Stimulated activated CD8-positive, alpha-beta memory T cell treated with anti-CD3 and anti-CD28 coated beads, Interleukin-15, amount 100 ng/mL, for 4 hours (primary cell): ENCODE measurements around the gene SEPTIN11.

Experiments
- DNase-seq, 2 donors: peaks; one replicate each; pipeline ENCODE4 v3.0.0-alpha.2; 2020; ENCODE audit warnings: low read depth in 2 of 2

The SEPTIN11 gene

GRCh38 chr4:76979236-76979635 is 29.7 kb downstream of the SEPTIN11 start:
- no peak for DNase-seq

- DNase-seq, result no peak
Observed at GRCh38 chr4:76980261-76980660, 30.7 kb downstream of the SEPTIN11 start.

- no peak for DNase-seq
Observed at GRCh38 chr4:76981644-76982043, 32.1 kb downstream of the SEPTIN11 start.

GRCh38 chr4:76982638-76983584 is 33.4 kb downstream of the SEPTIN11 start:
- no peak for DNase-seq

GRCh38 chr4:76984127-76984526 is 34.6 kb downstream of the SEPTIN11 start:
- no peak for DNase-seq

GRCh38 chr4:76984788-76985211 is 35.2 kb downstream of the SEPTIN11 start:
- DNase-seq, result no peak

- no peak for DNase-seq
Observed at GRCh38 chr4:76987153-76987591, 37.6 kb downstream of the SEPTIN11 start.

GRCh38 chr4:76987685-76988084 is 38.1 kb downstream of the SEPTIN11 start:
- no peak for DNase-seq

- peak; percentile 12 to 28 for DNase-seq
Observed at GRCh38 chr4:76989391-76990061, 40.0 kb downstream of the SEPTIN11 start.

- DNase-seq, result no peak
Observed at GRCh38 chr4:76990288-76991080, 40.9 kb downstream of the SEPTIN11 start.

GRCh38 chr4:76991161-76991660 is 41.7 kb downstream of the SEPTIN11 start:
- no peak for DNase-seq

- DNase-seq, result peak in 1 of 2 donors; percentile 20
Observed at GRCh38 chr4:76993787-76994641, 44.5 kb downstream of the SEPTIN11 start.

- no peak for DNase-seq
Observed at GRCh38 chr4:76995776-76996175, 46.2 kb downstream of the SEPTIN11 start.

GRCh38 chr4:76996445-76996844 is 46.9 kb downstream of the SEPTIN11 start:
- no peak for DNase-seq

- no peak for DNase-seq
Observed at GRCh38 chr4:76997077-76997476, 47.5 kb downstream of the SEPTIN11 start.

- DNase-seq, result no peak
Observed at GRCh38 chr4:76997532-76997931, 48.0 kb downstream of the SEPTIN11 start.

GRCh38 chr4:76998251-76998901 is 48.8 kb downstream of the SEPTIN11 start:
- no peak for DNase-seq
